ENCODE data around the gene MEX3D.

DNA sequence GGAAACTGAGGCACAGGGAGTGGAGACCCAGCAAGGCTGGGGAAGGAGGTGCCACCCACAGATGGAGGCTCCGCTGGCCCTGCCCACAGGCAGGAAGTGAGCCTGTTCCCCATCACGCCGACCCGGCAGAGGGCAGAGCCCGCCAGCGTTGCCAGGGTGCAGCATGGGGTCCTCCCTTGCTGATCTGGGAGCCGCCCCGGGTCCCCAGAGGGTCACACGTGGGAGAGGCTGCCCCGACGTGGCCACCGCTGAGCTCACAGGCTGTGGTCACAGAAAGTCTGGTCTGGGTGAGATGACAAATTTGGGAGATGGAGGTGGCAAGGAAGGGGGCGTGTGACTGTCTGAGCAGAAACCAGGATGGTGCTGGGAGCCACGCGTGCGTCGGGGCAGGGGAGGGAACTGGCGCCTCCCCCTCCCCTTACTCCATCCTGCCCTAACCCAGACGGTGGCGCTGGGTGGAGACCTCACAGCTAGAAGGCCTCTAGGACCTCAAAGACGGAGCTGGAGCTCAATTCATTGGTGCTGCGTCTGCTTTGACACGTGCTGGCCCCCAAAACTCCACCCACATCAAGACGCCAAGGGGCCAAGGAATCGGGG, 7.7 kb downstream of the MEX3D start:
- TF ChIP-seq, protein P1, sequence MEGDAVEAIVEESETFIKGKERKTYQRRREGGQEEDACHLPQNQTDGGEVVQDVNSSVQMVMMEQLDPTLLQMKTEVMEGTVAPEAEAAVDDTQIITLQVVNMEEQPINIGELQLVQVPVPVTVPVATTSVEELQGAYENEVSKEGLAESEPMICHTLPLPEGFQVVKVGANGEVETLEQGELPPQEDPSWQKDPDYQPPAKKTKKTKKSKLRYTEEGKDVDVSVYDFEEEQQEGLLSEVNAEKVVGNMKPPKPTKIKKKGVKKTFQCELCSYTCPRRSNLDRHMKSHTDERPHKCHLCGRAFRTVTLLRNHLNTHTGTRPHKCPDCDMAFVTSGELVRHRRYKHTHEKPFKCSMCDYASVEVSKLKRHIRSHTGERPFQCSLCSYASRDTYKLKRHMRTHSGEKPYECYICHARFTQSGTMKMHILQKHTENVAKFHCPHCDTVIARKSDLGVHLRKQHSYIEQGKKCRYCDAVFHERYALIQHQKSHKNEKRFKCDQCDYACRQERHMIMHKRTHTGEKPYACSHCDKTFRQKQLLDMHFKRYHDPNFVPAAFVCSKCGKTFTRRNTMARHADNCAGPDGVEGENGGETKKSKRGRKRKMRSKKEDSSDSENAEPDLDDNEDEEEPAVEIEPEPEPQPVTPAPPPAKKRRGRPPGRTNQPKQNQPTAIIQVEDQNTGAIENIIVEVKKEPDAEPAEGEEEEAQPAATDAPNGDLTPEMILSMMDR (IDR thresholded peaks at IDR 0.05) = no peak
- TF ChIP-seq POLR2A (IDR thresholded peaks at IDR 0.05) (no peak), EP300 (IDR thresholded peaks at IDR 0.05) (no peak)

Measured in gastroesophageal sphincter (tissue), 3 donors.